ENCODE data around the gene RUNX2.

DNA sequence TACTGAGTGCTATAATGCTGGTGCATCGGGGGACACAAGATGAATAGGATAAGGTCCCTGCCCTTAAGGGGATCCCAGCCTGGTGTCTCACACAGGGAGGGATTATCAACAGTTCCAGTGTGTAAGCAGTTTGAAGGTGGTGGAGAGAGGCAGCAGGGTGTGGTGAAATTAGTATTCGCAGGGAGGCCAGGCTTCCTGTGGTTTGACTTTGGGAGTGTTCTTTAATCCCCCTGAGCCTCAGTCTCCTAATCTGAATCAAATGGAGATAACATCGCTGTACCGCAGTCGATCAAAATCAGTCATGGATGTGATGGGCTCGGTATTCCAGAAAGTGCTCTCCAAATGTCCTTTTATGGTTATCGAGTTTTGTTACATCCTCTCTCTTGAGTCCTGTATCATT lies 337.7 kb downstream of the RUNX2 start:
- TF ChIP-seq, protein P1, sequence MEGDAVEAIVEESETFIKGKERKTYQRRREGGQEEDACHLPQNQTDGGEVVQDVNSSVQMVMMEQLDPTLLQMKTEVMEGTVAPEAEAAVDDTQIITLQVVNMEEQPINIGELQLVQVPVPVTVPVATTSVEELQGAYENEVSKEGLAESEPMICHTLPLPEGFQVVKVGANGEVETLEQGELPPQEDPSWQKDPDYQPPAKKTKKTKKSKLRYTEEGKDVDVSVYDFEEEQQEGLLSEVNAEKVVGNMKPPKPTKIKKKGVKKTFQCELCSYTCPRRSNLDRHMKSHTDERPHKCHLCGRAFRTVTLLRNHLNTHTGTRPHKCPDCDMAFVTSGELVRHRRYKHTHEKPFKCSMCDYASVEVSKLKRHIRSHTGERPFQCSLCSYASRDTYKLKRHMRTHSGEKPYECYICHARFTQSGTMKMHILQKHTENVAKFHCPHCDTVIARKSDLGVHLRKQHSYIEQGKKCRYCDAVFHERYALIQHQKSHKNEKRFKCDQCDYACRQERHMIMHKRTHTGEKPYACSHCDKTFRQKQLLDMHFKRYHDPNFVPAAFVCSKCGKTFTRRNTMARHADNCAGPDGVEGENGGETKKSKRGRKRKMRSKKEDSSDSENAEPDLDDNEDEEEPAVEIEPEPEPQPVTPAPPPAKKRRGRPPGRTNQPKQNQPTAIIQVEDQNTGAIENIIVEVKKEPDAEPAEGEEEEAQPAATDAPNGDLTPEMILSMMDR (IDR thresholded peaks at IDR 0.05) = no peak
- no peak for TF ChIP-seq POLR2A (IDR thresholded peaks at IDR 0.05)

Measured in Peyer's patch (tissue), 4 donors.